ENCODE results near the gene PLEKHF1.
"Not testable (repeated sequence)": the region's sequence is repeated elsewhere in the genome, so short reads cannot be mapped to it uniquely, and the experiment has no call there.

Gene PLEKHF1, protein sequence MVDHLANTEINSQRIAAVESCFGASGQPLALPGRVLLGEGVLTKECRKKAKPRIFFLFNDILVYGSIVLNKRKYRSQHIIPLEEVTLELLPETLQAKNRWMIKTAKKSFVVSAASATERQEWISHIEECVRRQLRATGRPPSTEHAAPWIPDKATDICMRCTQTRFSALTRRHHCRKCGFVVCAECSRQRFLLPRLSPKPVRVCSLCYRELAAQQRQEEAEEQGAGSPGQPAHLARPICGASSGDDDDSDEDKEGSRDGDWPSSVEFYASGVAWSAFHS

DNA sequence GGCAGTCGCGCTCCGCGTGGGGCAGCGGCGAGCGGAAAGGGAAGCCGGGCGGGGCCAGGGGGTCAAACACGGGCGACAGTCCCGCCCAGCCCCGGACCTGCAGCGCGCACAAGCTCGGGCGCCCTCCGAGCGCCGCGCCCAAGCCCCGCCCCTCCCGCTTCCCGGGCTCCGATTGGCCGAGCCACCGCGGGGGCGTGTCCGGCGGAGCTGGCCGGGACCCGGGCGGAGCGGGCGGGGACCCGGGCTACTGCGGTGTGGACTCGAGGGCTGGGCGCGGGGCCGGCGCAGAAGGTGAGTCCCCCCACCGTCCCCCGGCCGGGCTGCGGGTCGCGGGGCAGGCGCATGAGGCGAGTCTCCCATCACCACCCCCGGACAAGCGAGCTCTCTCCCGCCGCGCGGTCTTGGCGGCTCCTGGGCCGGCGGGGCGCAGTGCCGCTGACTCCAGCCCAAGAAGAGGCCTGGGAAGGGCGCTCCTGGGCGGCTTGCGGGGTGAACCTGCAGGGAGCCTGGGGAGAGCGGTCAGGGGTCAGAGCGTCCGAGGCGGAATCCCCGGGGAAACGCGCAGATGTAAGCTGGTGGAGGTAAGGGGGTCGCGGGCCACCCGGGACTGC is at the start of gene PLEKHF1:
TSS of gene PLEKHF1 (plus strand) at position 247 of the 611 bp plus-strand sequence. CDS start 8,379 bp downstream, outside the sequence.
- peak; percentile 56 for DNase-seq

DNA sequence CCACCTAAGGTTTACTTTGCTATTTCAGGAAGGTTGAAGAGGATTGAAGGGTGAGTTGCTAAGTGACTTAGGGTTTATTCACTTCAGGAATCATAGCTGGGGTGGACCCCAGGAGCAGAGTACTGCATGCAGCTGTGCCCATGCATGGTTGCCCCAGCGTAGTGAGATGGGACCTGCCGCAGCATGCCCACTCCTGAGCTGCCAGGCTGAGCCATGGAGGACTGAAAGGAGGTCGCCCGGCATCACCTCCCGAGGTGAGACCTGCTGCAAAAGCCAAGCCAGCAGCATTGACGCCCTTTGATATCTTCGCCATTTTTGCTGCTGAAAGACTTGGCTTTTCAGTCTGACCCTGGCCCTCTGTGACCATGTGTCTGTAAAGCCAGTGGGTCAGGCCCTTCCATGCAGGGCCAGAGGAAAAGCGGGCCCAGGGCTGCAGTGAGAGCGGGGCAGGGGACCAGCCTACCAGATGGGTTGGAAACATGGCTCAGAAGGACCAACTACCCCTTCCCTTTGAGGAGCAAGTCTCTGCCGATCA is 49.3 kb upstream of the PLEKHF1 start:
- DNase-seq = no peak

GRCh38 chr19:29616541-29616940 is 48.7 kb upstream of the PLEKHF1 start:
- DNase-seq = no peak

- DNase-seq = no peak
Observed at GRCh38 chr19:29617366-29618266, 47.6 kb upstream of the PLEKHF1 start.

DNA sequence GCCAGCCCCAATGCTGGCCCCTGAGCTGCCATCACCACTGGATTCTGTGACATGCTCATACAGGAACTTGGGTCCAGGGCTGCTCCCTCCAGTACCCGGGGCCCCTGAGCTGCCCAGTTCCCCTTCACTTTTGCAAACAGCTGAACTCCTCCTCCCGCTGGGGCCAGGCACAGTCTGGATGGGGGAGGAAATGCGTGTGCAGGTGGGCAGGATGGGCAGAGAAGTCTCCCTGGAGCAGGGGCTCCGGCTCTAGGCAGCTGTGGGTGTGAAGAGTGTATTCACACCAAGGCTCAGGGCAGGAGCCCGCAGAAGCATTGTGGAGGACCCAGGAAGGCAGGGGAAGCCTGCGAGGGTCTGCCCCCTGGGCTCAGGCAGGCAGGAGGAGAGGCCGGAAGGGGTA is 46.8 kb upstream of the PLEKHF1 start:
- DNase-seq = no peak

DNA sequence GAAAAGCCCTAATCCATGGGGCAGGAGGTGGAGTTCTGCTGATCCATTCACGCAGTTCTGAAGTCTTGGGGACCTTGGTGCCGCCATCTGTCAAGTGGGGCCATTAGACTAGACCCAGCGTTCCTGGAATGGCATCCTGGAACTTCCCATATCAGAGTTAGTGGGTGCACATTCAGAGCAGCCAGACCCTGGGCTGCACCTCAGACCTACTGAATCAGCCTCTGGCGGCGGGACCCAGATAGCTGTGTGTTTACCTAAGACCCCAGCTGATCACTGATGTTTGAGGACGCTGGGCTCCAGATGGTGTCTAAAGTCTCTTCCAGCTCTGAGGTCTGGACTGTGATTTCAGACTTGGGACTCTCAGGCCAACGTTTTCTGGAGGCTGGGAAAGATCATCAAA is 46.4 kb upstream of the PLEKHF1 start:
- DNase-seq = no peak

DNA sequence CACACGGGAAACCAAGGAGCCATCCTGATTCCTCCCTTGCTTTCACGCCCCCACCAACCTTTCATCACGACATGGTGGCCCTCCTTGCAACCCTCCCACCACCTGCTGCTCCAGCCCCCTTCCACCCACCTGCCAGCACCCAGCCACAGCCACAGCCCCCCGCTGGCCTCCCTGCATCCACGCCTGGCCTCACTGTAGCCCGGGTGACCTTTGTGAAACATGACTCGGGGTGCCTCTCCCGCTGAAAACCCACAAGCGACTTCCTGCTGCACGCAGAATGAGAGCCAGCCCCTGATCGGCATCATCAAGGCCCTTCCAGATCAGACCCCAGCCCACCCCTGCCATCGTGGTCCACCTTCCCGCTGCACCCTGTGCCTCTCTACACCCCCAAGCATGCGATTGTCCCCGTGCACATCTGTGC is 44.3 kb upstream of the PLEKHF1 start:
- DNase-seq = no peak

DNA sequence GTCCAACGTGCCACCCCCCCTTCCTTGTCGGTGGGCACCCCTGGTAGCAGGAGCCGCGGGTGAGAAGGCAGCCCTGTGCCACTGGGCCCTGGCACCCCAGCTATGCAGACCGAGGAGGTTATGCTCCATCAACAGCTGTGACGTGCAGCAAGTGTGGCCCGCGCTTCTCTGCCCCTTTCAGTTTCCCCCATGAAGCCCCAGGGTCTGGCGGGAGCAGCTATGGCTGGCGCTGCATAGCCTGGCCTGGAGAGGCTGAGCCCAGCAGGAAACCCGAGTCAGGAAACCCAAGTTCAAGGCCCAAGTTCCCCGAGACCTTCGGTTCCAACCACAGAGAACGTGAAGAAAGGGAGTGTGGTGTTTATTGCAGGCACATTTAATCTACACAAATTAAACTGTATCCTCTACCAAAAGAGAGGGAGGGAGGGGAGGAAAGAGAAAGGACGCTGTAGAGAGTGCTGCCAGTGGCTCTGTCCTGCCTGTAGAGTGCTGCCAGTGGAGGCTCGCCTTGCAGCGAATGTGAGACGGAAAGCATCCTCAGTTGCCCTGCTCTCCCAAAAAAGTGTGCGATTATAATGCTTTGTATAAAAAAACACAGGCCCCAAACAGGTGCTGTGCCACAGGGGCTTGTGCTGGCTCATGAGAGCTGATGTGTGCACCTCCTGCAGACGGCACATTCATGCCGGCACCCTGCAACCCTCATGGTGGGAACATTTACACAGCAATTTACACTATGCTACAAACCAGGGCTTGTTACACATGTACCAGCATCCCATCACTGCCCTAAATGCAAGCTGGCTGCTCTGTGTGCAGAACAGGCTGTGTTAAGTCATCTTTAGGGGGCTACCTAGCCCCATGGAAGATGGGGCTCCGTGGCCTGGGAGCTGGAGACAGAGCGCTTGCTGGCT is 42.8 kb upstream of the PLEKHF1 start:
- DNase-seq = no peak

DNA sequence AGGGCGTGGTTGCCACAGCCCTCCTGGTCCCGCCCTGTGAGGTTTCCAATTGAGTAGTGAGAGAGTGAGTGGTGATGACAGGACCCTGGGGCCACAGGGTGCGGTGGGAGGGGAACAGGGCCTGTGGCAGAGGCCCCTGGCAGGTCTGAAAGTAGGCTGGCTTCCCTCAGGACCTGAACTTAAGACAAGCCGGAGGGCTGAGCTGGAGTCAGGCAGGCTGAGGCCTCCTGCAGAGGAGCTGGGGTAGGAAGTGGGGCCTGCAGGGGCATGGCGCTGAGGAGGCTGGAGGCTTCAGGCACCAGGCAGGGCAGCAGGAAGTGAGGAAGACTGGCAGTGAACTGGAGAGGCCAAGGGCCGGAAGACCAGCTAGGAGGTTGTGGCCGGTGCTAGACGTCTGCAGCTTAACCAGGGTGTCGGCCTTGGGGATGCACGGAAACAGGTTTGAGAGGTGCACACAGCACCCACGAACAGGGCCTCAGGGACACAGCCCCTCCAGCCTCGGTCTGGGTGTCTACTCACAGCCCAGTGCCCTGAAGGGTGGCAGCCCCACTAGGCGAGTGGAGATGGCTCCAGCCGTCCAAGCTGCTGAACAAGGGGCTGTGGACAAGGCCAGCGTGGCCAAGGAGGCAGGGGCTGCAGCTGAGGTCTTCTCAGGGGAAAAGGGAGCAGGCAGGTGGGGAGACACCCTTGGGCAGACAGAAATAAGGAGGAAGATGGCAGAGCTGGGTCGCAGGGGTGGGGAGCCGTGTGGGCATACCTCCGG is 41.4 kb upstream of the PLEKHF1 start:
- DNase-seq = no peak

GRCh38 chr19:29624489-29625185 is 40.6 kb upstream of the PLEKHF1 start:
- DNase-seq = no peak

DNA sequence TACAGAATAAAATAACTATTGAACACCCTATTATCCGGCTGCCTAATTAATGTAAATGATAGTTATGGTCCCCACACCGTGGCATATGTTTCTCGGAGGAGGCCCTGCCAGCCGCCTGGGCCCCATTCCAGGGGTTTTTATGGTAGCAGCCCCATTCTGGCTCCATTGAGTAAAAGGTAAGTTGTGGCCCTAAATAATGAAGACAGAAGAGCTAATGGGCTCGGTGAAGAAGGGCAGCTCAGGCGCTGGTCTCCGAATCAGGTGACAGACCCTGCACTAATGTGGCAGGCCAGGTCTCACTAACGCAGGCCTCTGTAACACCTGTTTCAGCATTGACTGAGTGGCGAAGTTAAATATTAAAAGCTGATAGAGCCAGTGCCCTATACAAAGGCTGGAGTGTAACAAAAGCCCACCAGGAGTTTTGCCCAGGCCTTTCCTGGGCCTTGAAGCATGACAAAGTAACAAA is 40.0 kb upstream of the PLEKHF1 start:
- no peak for DNase-seq

GRCh38 chr19:29626386-29626785 is 38.9 kb upstream of the PLEKHF1 start:
- no peak for DNase-seq

- not testable (repeated sequence) for DNase-seq
Observed at GRCh38 chr19:29626832-29627231, 38.4 kb upstream of the PLEKHF1 start.

DNA sequence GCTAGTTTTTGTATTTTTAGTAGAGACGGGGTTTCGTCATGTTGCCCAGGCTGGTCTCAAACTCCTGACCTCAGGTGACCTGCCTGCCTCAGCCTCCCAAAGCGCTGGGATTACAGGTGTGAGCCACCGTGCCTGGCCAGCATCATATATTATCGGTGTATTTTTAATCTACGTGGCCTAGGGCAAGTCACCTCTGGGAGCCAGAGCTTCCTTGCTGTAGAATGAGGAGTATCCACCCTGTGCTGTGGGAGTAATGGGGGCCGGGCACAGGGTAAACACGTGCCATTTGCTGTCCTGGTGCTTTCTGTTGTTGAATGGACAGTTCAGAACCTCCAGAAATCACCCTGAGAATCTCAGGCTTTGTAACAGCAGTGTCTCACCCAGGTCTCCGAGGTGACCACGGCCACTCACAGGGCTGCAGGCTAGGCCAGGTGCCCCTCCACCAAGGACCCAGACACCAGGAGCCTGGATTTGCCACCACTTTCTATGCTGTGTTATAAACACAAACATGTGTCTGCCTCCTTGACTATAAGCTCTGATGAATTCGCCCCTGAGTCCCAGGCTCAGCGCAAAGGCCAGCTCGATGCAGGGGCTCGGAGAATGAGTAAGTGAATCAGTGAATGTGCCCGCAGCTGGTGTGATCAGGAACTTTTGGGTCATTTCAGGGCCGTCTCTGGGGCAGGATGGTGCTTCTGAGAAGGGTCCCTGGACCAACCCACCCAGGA is 36.4 kb upstream of the PLEKHF1 start:
- no peak for DNase-seq

- DNase-seq = no peak
Observed at GRCh38 chr19:29629836-29630534, 35.3 kb upstream of the PLEKHF1 start.

- DNase-seq = no peak
Observed at GRCh38 chr19:29630655-29631054, 34.6 kb upstream of the PLEKHF1 start.

DNA sequence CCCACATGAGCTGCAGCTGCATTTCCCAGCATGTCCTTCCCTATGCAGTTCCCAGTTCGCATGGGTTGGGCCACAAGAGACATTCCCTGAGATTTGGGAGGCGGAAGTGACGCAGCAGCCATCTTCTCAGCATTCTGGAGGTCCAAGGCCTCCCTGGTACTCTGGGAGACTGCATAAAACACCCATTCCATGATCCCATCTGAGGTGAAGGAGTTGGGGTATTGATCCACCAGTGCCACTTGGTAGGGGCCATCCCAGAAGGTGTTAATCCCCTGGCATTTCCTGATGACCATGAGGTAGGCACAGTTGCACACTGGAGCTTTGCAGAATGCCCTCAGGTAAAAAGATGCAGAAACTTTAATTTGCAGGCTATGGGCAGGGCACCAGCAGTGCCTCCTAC is 33.8 kb upstream of the PLEKHF1 start:
- DNase-seq = no peak

GRCh38 chr19:29634002-29634401 is 31.3 kb upstream of the PLEKHF1 start:
- no peak for DNase-seq

GRCh38 chr19:29634423-29635130 is 30.7 kb upstream of the PLEKHF1 start:
- no peak for DNase-seq

Measured in NCI-H2171 treated with DMSO at 0.1 percent for 48 hours (cell line).